DOHH2 (cell line): ENCODE results near the gene XYLT2.

Experiments used
- H3F3A ChIP-seq: fragments of 200-600 bp; sonication (generic), shearing (Covaris generic); 2 replicates; pipeline ENCODE4 v1.6.0; 2016; ENCODE audit warnings: antibody characterized with exemption, mild to moderate bottlenecking; ENCODE audit not compliant: control insufficient read depth, insufficient read depth
- H3K27ac ChIP-seq: fragments of 200-600 bp; sonication (generic); 2 replicates; pipeline ENCODE4 v1.5.1; 2014; ENCODE audit warnings: low read depth, mild to moderate bottlenecking, low read length, moderate library complexity
- H3K27me3 ChIP-seq: fragments of 200-600 bp; sonication (generic); 2 replicates; pipeline ENCODE4 v1.6.1; 2014; ENCODE audit warnings: mild to moderate bottlenecking, low read length, mixed read lengths; ENCODE audit not compliant: control insufficient read depth
- H3K36me3 ChIP-seq: fragments of 200-600 bp; sonication (generic); 2 replicates; pipeline ENCODE4 v1.6.1; 2014; ENCODE audit warnings: mild to moderate bottlenecking, low read length, moderate library complexity, mixed read lengths; ENCODE audit not compliant: control insufficient read depth
- H3K4me1 ChIP-seq: fragments of 200-600 bp; sonication (generic); 2 replicates; pipeline ENCODE4 v1.6.1; 2014; ENCODE audit warnings: mild to moderate bottlenecking, low read length, mixed read lengths; ENCODE audit not compliant: control insufficient read depth
- H3K4me2 ChIP-seq: fragments of 200-600 bp; sonication (generic); 2 replicates; pipeline ENCODE4 v1.6.0; 2014; ENCODE audit warnings: mild to moderate bottlenecking, low read length, moderate library complexity
- H3K4me3 ChIP-seq: fragments of 200-600 bp; sonication (generic); 2 replicates; pipeline ENCODE4 v1.5.1; 2014; ENCODE audit warnings: mild to moderate bottlenecking, low read length, mixed read lengths
- H3K79me2 ChIP-seq: fragments of 200-600 bp; sonication (generic); 2 replicates; pipeline ENCODE4 v1.6.1; 2014; ENCODE audit warnings: mild to moderate bottlenecking, low read length, mixed read lengths; ENCODE audit not compliant: control insufficient read depth
- H3K9me2 ChIP-seq: fragments of 200-600 bp; sonication (generic); replicated peaks from 2 replicates; pipeline ENCODE4 v1.6.1; 2014; ENCODE audit warnings: mild to moderate bottlenecking, low read length, mixed read lengths; ENCODE audit not compliant: control insufficient read depth
- H3K9me3 ChIP-seq: fragments of 200-600 bp; sonication (generic); 2 replicates; pipeline ENCODE4 v1.6.1; 2014; ENCODE audit warnings: antibody characterized with exemption, low read length, mixed read lengths; ENCODE audit not compliant: control insufficient read depth, insufficient read depth
- H4K20me1 ChIP-seq: fragments of 200-600 bp; sonication (generic); 2 replicates; pipeline ENCODE4 v1.6.0; 2014; ENCODE audit warnings: low read depth, mild to moderate bottlenecking, antibody characterized with exemption, low read length, moderate library complexity; ENCODE audit not compliant: control insufficient read depth, insufficient read depth
- CTCF ChIP-seq: fragments of 200-600 bp; sonication (generic); IDR thresholded peaks from one replicate; pipeline ENCODE4 v1.5.1; 2014; ENCODE audit warnings: antibody characterized with exemption, mild to moderate bottlenecking, low read depth, low read length; ENCODE audit not compliant: poor library complexity, severe bottlenecking
- EZH2phosphoT487 ChIP-seq: fragments of 200-600 bp; sonication (generic); IDR thresholded peaks from 2 replicates; pipeline ENCODE4 v1.6.1; 2017; ENCODE audit warnings: borderline replicate concordance, mild to moderate bottlenecking, antibody characterized with exemption, low read length, moderate library complexity, mixed read lengths

Gene XYLT2

GRCh38 chr17:50350733-50351132, 4.8 kb downstream of the XYLT2 start:
- Histone ChIP-seq H3K27ac (no peak overlapping the region), H3K36me3 (peaks cover 21% of the 10 kb centered on the region), H3K9me3 (no peaks in the 10 kb centered on the region), H3K79me2 (peaks cover 34% of the 10 kb centered on the region), H3K4me1 (peaks cover 9% of the 10 kb centered on the region), H4K20me1 (0 out of 2 replicates have a peak, but pooled peaks cover 12% of the 10 kb centered on the region), H3K9me2 (no peaks in the 10 kb centered on the region), H3K4me3 (no peak overlapping the region), H3K27me3 (no peaks in the 10 kb centered on the region), H3F3A (no peaks in the 10 kb centered on the region), H3K4me2 (no peak overlapping the region)
- TF ChIP-seq EZH2phosphoT487 (no peak), CTCF (no peak)

GRCh38 chr17:50352072-50352692, 6.3 kb downstream of the XYLT2 start:
- Histone ChIP-seq H3K79me2 (peaks cover 25% of the 10 kb centered on the region), H3K9me3 (no peaks in the 10 kb centered on the region), H3K4me2 (no peak overlapping the region), H3K4me1 (peaks cover 5% of the 10 kb centered on the region), H3F3A (no peaks in the 10 kb centered on the region), H4K20me1 (0 out of 2 replicates have a peak, but pooled peaks cover 10% of the 10 kb centered on the region), H3K9me2 (no peaks in the 10 kb centered on the region), H3K27me3 (no peaks in the 10 kb centered on the region), H3K4me3 (no peak overlapping the region), H3K36me3 (peaks cover 36% of the 10 kb centered on the region), H3K27ac (no peak overlapping the region)
- TF ChIP-seq CTCF (no peak), EZH2phosphoT487 (no peak)

- H3K9me2 ChIP-seq: no peaks in the 10 kb centered on the region
- TF ChIP-seq EZH2phosphoT487 (no peak), CTCF (no peak)
- 0 out of 2 replicates have a peak, but pooled peaks cover 4% of the 10 kb centered on the region for H4K20me1 ChIP-seq
- no peaks in the 10 kb centered on the region for H3F3A ChIP-seq
- no peaks in the 10 kb centered on the region for H3K9me3 ChIP-seq
- H3K4me1 ChIP-seq: no peaks in the 10 kb centered on the region
- H3K27ac ChIP-seq: no peak overlapping the region
- no peak overlapping the region for H3K4me2 ChIP-seq
- peaks cover 17% of the 10 kb centered on the region for H3K79me2 ChIP-seq
- no peaks in the 10 kb centered on the region for H3K27me3 ChIP-seq
- H3K4me3 ChIP-seq: no peak overlapping the region
- peaks cover 41% of the 10 kb centered on the region for H3K36me3 ChIP-seq
These were observed 7.0 kb downstream of the XYLT2 start for GRCh38 chr17:50352693-50353599.
